Caco-2 (cell line): ENCODE results near the gene USP9X. TPM values are rescaled to one million over a fixed set of nuclear protein-coding genes. Genes with fewer than 3 reads are reported as not detected.

Source experiments
- BruUV-seq: library from RNA; stranded (reverse); fragments of 400-500 nt; replicated peaks from 2 replicates; lab custom pipeline; 2021; lab: Mats Ljungman, UMichigan
- CTCF ChIA-PET: fragments of 300-600 bp; sonication (Branson Sonifier 250); formaldehyde crosslinking; loops from one replicate; lab custom pipeline; 2022; ENCODE audit warnings: antibody characterized with exemption; lab: Charles Lee
- POLR2A ChIA-PET: fragments of 300-600 bp; sonication (Branson Sonifier 250); formaldehyde crosslinking; loops from one replicate; lab custom pipeline; 2022; ENCODE audit warnings: antibody characterized with exemption; lab: Charles Lee
- DNase-seq, 2 experiments: peaks; one replicate each; pipeline versions ENCODE4 v3.0.0 to v3.0.0-alpha.2; 2020 to 2022
- H3K27me3 ChIP-seq: replicated peaks from 2 replicates; pipeline ENCODE4 v1.6.0; 2011; ENCODE audit warnings: low read length; ENCODE audit not compliant: control insufficient read depth, insufficient read depth
- H3K36me3 ChIP-seq: 2 replicates; pipeline ENCODE4 v1.5.1; 2011; ENCODE audit warnings: low read length; ENCODE audit not compliant: control insufficient read depth, insufficient read depth
- H3K4me1 ChIP-seq: fragments of 250-450 bp; sonication (Bioruptor Pico); 2 replicates; pipeline ENCODE4 v1.5.1; 2020; ENCODE audit warnings: mild to moderate bottlenecking
- H3K4me3 ChIP-seq: 2 replicates; pipeline ENCODE4 v1.5.1; 2011; ENCODE audit warnings: low read depth, mild to moderate bottlenecking, control low read depth, low read length
- H3K9me3 ChIP-seq: fragments of 250-450 bp; sonication (Bioruptor Pico); 2 replicates; pipeline ENCODE4 v1.5.1; 2020; ENCODE audit warnings: mild to moderate bottlenecking, moderate library complexity
- H3K27ac Mint-ChIP-seq: one replicate; pipeline ENCODE4 v1.8.0; 2022; ENCODE audit warnings: mixed read lengths; ENCODE audit not compliant: unreplicated experiment
- H3K27me3 Mint-ChIP-seq: one replicate; pipeline ENCODE4 v1.8.0; 2022; ENCODE audit warnings: mixed read lengths; ENCODE audit not compliant: insufficient read depth, unreplicated experiment
- H3K36me3 Mint-ChIP-seq: one replicate; pipeline ENCODE4 v1.8.0; 2022; ENCODE audit warnings: mild to moderate bottlenecking, mixed read lengths; ENCODE audit not compliant: insufficient read depth, unreplicated experiment
- H3K4me1 Mint-ChIP-seq: one replicate; pipeline ENCODE4 v1.8.0; 2022; ENCODE audit warnings: low read depth, mixed read lengths; ENCODE audit not compliant: unreplicated experiment
- H3K4me3 Mint-ChIP-seq: one replicate; pipeline ENCODE4 v1.8.0; 2022; ENCODE audit warnings: mild to moderate bottlenecking, moderate library complexity, mixed read lengths; ENCODE audit not compliant: unreplicated experiment
- H3K9me3 Mint-ChIP-seq: one replicate; pipeline ENCODE4 v1.8.0; 2022; ENCODE audit warnings: mixed read lengths; ENCODE audit not compliant: unreplicated experiment
- CTCF ChIP-seq, 2 experiments: fragments of 200-600 bp in 1 of 2; IDR thresholded peaks; 1 replicate in 1 of 2; 2 replicates in 1 of 2; pipeline versions ENCODE4 v1.5.1 to v1.8.0; 2011 to 2022; ENCODE audit warnings: antibody characterized with exemption in 1 of 2, control low read depth in 1 of 2, inconsistent platforms in 1 of 2, low read depth in 1 of 2, low read length in 1 of 2, mild to moderate bottlenecking in 1 of 2, moderate library complexity in 1 of 2; ENCODE audit not compliant: insufficient read depth in 1 of 2, severe bottlenecking in 1 of 2, unreplicated experiment in 1 of 2
- intact Hi-C: fragments of 100-400 bp; cut with micrococcal nuclease; formaldehyde crosslinking; loops from one replicate; pipeline ENCODE4 v1.10.0; 2022; ENCODE audit not compliant: unreplicated experiment
- total RNA-seq: library from RNA; stranded (reverse); gene quantifications from 2 replicates; pipeline ENCODE4 v1.2.3, GENCODE V29; 2022

The USP9X gene
- total RNA-seq, 1 experiment from 2014 or later: 73.7 TPM

GRCh38 chrX:41066391-41066790, 18.9 kb upstream of the USP9X start:
- Mint-ChIP-seq H3K27ac (no peak overlapping the region), H3K27me3 (no peaks in the 10 kb centered on the region), H3K9me3 (no peaks in the 10 kb centered on the region), H3K4me1 (no peaks in the 10 kb centered on the region), H3K36me3 (no peaks in the 10 kb centered on the region), H3K4me3 (no peak overlapping the region)
- H3K27me3 ChIP-seq: no peaks in the 10 kb centered on the region
- no peak for DNase-seq
- ChIA-PET POLR2A (no interaction called here), CTCF (interaction anchor here (0.5 kb wide), 1 partner anchor 45 kb away, joined by 6 read pairs; no protein-coding TSS in a partner anchor)
- H3K4me3 ChIP-seq: no peak overlapping the region
- no peaks in the 10 kb centered on the region for H3K4me1 ChIP-seq
- TF ChIP-seq CTCF (IDR thresholded peaks at IDR 0.05; ENCODE audit: insufficient read depth in 1 of 2, low read depth in 1 of 2, low read length in 1 of 2, severe bottlenecking in 1 of 2, unreplicated experiment in 1 of 2): no peak
- no peaks in the 10 kb centered on the region for H3K9me3 ChIP-seq
- no peaks in the 10 kb centered on the region for H3K36me3 ChIP-seq
- BruUV-seq: no TSS peak
- intact Hi-C loops: no loop called here

GRCh38 chrX:41066969-41067368, 18.3 kb upstream of the USP9X start:
- Histone ChIP-seq H3K36me3 (no peaks in the 10 kb centered on the region), H3K27me3 (no peaks in the 10 kb centered on the region), H3K4me1 (no peaks in the 10 kb centered on the region), H3K4me3 (no peak overlapping the region), H3K9me3 (no peaks in the 10 kb centered on the region)
- ChIA-PET POLR2A (no interaction called here), CTCF (interaction anchor here (0.5 kb wide), 1 partner anchor 44 kb away, joined by 6 read pairs; no protein-coding TSS in a partner anchor)
- no peak for DNase-seq
- BruUV-seq: no TSS peak
- no peak overlapping the region for H3K27ac Mint-ChIP-seq
- no peak overlapping the region for H3K4me3 Mint-ChIP-seq
- H3K9me3 Mint-ChIP-seq: no peaks in the 10 kb centered on the region
- H3K4me1 Mint-ChIP-seq: no peaks in the 10 kb centered on the region
- H3K27me3 Mint-ChIP-seq: no peaks in the 10 kb centered on the region
- intact Hi-C loops: no loop called here
- no peaks in the 10 kb centered on the region for H3K36me3 Mint-ChIP-seq
- TF ChIP-seq CTCF (IDR thresholded peaks at IDR 0.05; ENCODE audit: insufficient read depth in 1 of 2, low read depth in 1 of 2, low read length in 1 of 2, severe bottlenecking in 1 of 2, unreplicated experiment in 1 of 2): no peak

GRCh38 chrX:41067721-41068120, 17.5 kb upstream of the USP9X start:
- no peaks in the 10 kb centered on the region for H3K27me3 Mint-ChIP-seq
- intact Hi-C loops: no loop called here
- ChIA-PET CTCF (no interaction called here), POLR2A (no interaction called here)
- no peak for DNase-seq
- Histone ChIP-seq H3K36me3 (no peaks in the 10 kb centered on the region), H3K9me3 (no peaks in the 10 kb centered on the region), H3K4me3 (no peak overlapping the region), H3K4me1 (no peaks in the 10 kb centered on the region), H3K27me3 (no peaks in the 10 kb centered on the region)
- no peak for TF ChIP-seq CTCF (IDR thresholded peaks at IDR 0.05; ENCODE audit: insufficient read depth in 1 of 2, low read depth in 1 of 2, low read length in 1 of 2, severe bottlenecking in 1 of 2, unreplicated experiment in 1 of 2)
- no peaks in the 10 kb centered on the region for H3K36me3 Mint-ChIP-seq
- H3K4me1 Mint-ChIP-seq: no peaks in the 10 kb centered on the region
- BruUV-seq: no TSS peak
- no peak overlapping the region for H3K4me3 Mint-ChIP-seq
- H3K9me3 Mint-ChIP-seq: no peaks in the 10 kb centered on the region
- no peak overlapping the region for H3K27ac Mint-ChIP-seq
